Measurements from ENCODE around the gene TEAD1. TPM values are rescaled to one million over a fixed set of nuclear protein-coding genes. Genes with fewer than 3 reads are reported as not detected.
A peak's percentile ranks its signal among the peaks of the same experiment; 100 is the strongest.

Gene TEAD1
- total RNA-seq, 1 experiment from 2014 or later = 102 TPM

DNA sequence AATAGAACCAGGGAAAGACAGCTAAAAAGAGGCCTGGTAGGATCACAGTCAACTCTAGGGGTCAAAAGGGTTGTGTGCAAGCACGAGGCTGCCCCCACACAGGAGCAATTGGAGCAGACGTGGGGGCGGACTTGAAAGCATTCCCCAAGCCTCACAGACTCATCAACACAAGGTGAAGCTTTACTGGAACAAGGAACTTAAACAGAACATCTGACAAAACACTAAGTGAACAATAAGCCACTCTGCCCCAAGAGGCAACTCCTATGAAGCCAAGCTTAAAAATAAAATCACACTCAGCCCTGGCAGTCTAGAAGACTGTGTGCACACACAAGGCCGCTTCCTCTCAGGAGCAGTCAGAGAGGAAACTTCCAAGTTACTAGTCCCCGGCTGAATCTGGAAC is 32.2 kb upstream of the TEAD1 start:
- H3K4me3 ChIP-seq (ENCODE audit: low read depth in 2 of 2, low read length in 2 of 2) = no peak overlapping the region
- in situ Hi-C loops (cut with HindIII; ENCODE audit: low pct_unique_long_range_greater_than_20kb, low sequenced_read_pairs) (no loop called here), intact Hi-C loops (cut with micrococcal nuclease; ENCODE audit: unreplicated experiment) (no loop called here)
- ChIA-PET CTCF (no interaction called here), POLR2A (no interaction called here)
- no peak overlapping the region for H3K27ac ChIP-seq (ENCODE audit: low read length)
- BruUV-seq (replicated peaks) = no TSS peak
- no peaks in the 10 kb centered on the region for H3K27me3 ChIP-seq (ENCODE audit: control insufficient read depth, insufficient read depth, low read length)
- H3K36me3 ChIP-seq (ENCODE audit: control insufficient read depth, insufficient read depth, low read length) = no peaks in the 10 kb centered on the region
- H3K9me3 ChIP-seq (ENCODE audit: control insufficient read depth, insufficient read depth, low read depth, low read length) = no peaks in the 10 kb centered on the region
- DNase-seq (ENCODE audit: low read depth, low spot score) (no peak), ATAC-seq (peak; percentile 56; the same call in 1 of the 2 replicates)
- 0 out of 2 replicates have a peak, but pooled peaks cover 2% of the 10 kb centered on the region for H3K4me1 ChIP-seq (ENCODE audit: control insufficient read depth, insufficient read depth, low read length)
- TF ChIP-seq, protein P1, sequence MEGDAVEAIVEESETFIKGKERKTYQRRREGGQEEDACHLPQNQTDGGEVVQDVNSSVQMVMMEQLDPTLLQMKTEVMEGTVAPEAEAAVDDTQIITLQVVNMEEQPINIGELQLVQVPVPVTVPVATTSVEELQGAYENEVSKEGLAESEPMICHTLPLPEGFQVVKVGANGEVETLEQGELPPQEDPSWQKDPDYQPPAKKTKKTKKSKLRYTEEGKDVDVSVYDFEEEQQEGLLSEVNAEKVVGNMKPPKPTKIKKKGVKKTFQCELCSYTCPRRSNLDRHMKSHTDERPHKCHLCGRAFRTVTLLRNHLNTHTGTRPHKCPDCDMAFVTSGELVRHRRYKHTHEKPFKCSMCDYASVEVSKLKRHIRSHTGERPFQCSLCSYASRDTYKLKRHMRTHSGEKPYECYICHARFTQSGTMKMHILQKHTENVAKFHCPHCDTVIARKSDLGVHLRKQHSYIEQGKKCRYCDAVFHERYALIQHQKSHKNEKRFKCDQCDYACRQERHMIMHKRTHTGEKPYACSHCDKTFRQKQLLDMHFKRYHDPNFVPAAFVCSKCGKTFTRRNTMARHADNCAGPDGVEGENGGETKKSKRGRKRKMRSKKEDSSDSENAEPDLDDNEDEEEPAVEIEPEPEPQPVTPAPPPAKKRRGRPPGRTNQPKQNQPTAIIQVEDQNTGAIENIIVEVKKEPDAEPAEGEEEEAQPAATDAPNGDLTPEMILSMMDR (IDR thresholded peaks at IDR 0.05) = no peak
- TF ChIP-seq SIN3A (IDR thresholded peaks at IDR 0.05; ENCODE audit: borderline replicate concordance, insufficient read depth, low read depth, low read length) (no peak), REST (IDR thresholded peaks at IDR 0.05; ENCODE audit: insufficient read depth in 1 of 2, low read depth in 2 of 2, low read length in 1 of 2) (no peak), TCF7L2 (IDR thresholded peaks at IDR 0.05; ENCODE audit: low read depth, low read length) (no peak), POLR2AphosphoS5 (IDR thresholded peaks at IDR 0.05; ENCODE audit: low read depth, low read length) (no peak)

DNA sequence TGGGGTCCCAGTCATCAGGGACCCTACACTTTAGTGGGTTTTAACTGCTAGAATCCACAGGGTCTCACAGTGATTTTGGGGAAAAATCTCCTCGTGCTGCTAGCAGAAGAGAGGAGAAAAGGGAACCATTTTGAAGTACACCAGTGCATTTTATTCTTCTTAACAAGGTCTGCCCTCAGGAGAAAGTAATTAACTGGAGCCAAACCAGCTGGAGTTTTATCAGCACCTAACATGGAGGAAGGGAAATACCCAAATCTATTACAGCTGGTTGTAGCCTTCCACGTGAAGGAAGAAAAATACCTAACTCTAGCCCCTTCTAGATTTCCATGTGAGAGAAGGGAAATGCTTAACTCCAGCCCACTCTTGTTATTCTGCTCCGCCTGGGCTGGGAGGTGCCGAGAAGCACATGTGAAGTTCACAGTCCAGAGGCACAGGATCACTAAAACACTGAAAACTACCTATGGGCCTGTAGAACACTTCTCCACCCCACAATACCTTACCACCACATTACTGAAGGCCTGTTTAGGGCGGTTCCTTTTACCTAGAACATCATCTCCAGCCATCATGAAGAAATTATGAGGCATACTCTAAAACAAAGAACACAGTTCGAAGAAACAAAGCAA is 31.3 kb upstream of the TEAD1 start:
- Histone ChIP-seq H3K27ac (ENCODE audit: low read length) (no peak overlapping the region), H3K27me3 (ENCODE audit: control insufficient read depth, insufficient read depth, low read length) (no peaks in the 10 kb centered on the region), H3K36me3 (ENCODE audit: control insufficient read depth, insufficient read depth, low read length) (no peaks in the 10 kb centered on the region), H3K4me3 (ENCODE audit: low read depth in 2 of 2, low read length in 2 of 2) (no peak overlapping the region), H3K4me1 (ENCODE audit: control insufficient read depth, insufficient read depth, low read length) (0 out of 2 replicates have a peak, but pooled peaks cover 2% of the 10 kb centered on the region), H3K9me3 (ENCODE audit: control insufficient read depth, insufficient read depth, low read depth, low read length) (no peaks in the 10 kb centered on the region)
- TF ChIP-seq REST (IDR thresholded peaks at IDR 0.05; ENCODE audit: insufficient read depth in 1 of 2, low read depth in 2 of 2, low read length in 1 of 2) (no peak), POLR2AphosphoS5 (IDR thresholded peaks at IDR 0.05; ENCODE audit: low read depth, low read length) (no peak), SIN3A (IDR thresholded peaks at IDR 0.05; ENCODE audit: borderline replicate concordance, insufficient read depth, low read depth, low read length) (no peak), TCF7L2 (IDR thresholded peaks at IDR 0.05; ENCODE audit: low read depth, low read length) (no peak)
- TF ChIP-seq, protein P1 (IDR thresholded peaks at IDR 0.05) = no peak
- ChIA-PET CTCF (no interaction called here), POLR2A (no interaction called here)
- no TSS peak for BruUV-seq (replicated peaks)
- in situ Hi-C loops (cut with HindIII; ENCODE audit: low pct_unique_long_range_greater_than_20kb, low sequenced_read_pairs) = no loop called here
- intact Hi-C loops (cut with micrococcal nuclease; ENCODE audit: unreplicated experiment) = no loop called here
- no peak for ATAC-seq
- DNase-seq (ENCODE audit: low read depth, low spot score) = no peak
